SIG-M5 treated with dmso at 0.1 percent for 504 hours (cell line): Measurements from ENCODE around the gene PHF21A.
"Not testable (repeated sequence)": the region's sequence is repeated elsewhere in the genome, so short reads cannot be mapped to it uniquely, and the experiment has no call there.

Experiments used
- DNase-seq: peaks from one replicate; lab custom pipeline; 2025; ENCODE audit not compliant: unreplicated experiment; lab: John Stamatoyannopoulos, UW

PHF21A gene

GRCh38 chr11:46120346-46121300 lies 631 bp downstream of the PHF21A start:
- DNase-seq, result peak; percentile 70

GRCh38 chr11:46119352-46120216 lies 1.7 kb downstream of the PHF21A start:
- peak; percentile 83 for DNase-seq

- DNase-seq, result peak; percentile 27
Measured at GRCh38 chr11:46118702-46119351, 2.4 kb downstream of the PHF21A start.

GRCh38 chr11:46117842-46118241 lies 3.4 kb downstream of the PHF21A start:
- peak; percentile 33 for DNase-seq

GRCh38 chr11:46116712-46117037 lies 4.6 kb downstream of the PHF21A start:
- DNase-seq, result not testable (repeated sequence)

GRCh38 chr11:46116007-46116711 lies 5.1 kb downstream of the PHF21A start:
- no peak for DNase-seq

GRCh38 chr11:46114961-46115360 lies 6.3 kb downstream of the PHF21A start:
- no peak for DNase-seq

- DNase-seq, result no peak
Measured at GRCh38 chr11:46114378-46114777, 6.9 kb downstream of the PHF21A start.

- DNase-seq, result peak; percentile 93
Measured at GRCh38 chr11:46112961-46113607, 8.2 kb downstream of the PHF21A start.

- no peak for DNase-seq
Measured at GRCh38 chr11:46108751-46109150, 12.5 kb downstream of the PHF21A start.

GRCh38 chr11:46107780-46108179 lies 13.5 kb downstream of the PHF21A start:
- no peak for DNase-seq

GRCh38 chr11:46107408-46107718 lies 13.9 kb downstream of the PHF21A start:
- no peak for DNase-seq

GRCh38 chr11:46106530-46107407 lies 14.5 kb downstream of the PHF21A start:
- peak; percentile 51 for DNase-seq

GRCh38 chr11:46105926-46106325 lies 15.3 kb downstream of the PHF21A start:
- peak; percentile 9 for DNase-seq

- DNase-seq, result no peak
Measured at GRCh38 chr11:46105134-46105628, 16.1 kb downstream of the PHF21A start.

GRCh38 chr11:46102843-46103242 lies 18.4 kb downstream of the PHF21A start:
- DNase-seq, result no peak

GRCh38 chr11:46100670-46101069 lies 20.6 kb downstream of the PHF21A start:
- DNase-seq, result no peak

GRCh38 chr11:46099963-46100316 lies 21.3 kb downstream of the PHF21A start:
- no peak for DNase-seq

GRCh38 chr11:46090375-46090774 lies 30.9 kb downstream of the PHF21A start:
- no peak for DNase-seq
